RWPE2 (cell line): Measurements from ENCODE around the gene MTR.

Source experiments
- ATAC-seq: fragments of 200-7000 bp; cut with Tn5 transposase; 3 replicates; pipeline ENCODE4 v1.9.1; 2021; ENCODE audit warnings: low read depth
- DNase-seq: peaks from one replicate; pipeline ENCODE4 v3.0.0-alpha.2; 2020; ENCODE audit warnings: low spot score
- H3K27ac ChIP-seq: fragments of 450-650 bp; 2 replicates; pipeline ENCODE4 v1.5.1; 2017; ENCODE audit warnings: mild to moderate bottlenecking; ENCODE audit not compliant: poor library complexity, severe bottlenecking
- H3K27me3 ChIP-seq: fragments of 250-450 bp; sonication (Bioruptor Pico); 2 replicates; pipeline ENCODE4 v1.5.1; 2021; ENCODE audit warnings: mild to moderate bottlenecking, moderate library complexity; ENCODE audit not compliant: insufficient read depth, poor library complexity, severe bottlenecking
- H3K36me3 ChIP-seq: fragments of 250-450 bp; sonication (Bioruptor Pico); 2 replicates; pipeline ENCODE4 v1.5.1; 2020; ENCODE audit warnings: low read depth, mild to moderate bottlenecking, moderate library complexity
- H3K4me1 ChIP-seq: fragments of 250-450 bp; sonication (Bioruptor Pico); 2 replicates; pipeline ENCODE4 v1.5.1; 2021; ENCODE audit warnings: mild to moderate bottlenecking, moderate library complexity; ENCODE audit not compliant: insufficient read depth, poor library complexity, severe bottlenecking
- H3K4me3 ChIP-seq: fragments of 250-450 bp; sonication (Bioruptor Pico); 2 replicates; pipeline ENCODE4 v1.5.1; 2021; ENCODE audit warnings: mild to moderate bottlenecking, moderate library complexity; ENCODE audit not compliant: severe bottlenecking
- H3K9me3 ChIP-seq: fragments of 250-450 bp; sonication (Bioruptor Pico); 2 replicates; pipeline ENCODE4 v1.5.1; 2021; ENCODE audit warnings: mild to moderate bottlenecking, moderate library complexity; ENCODE audit not compliant: severe bottlenecking
- CTCF ChIP-seq: fragments of 450-650 bp; IDR thresholded peaks from one replicate; pipeline ENCODE4 v1.5.1; 2017; ENCODE audit warnings: mild to moderate bottlenecking, moderate library complexity; ENCODE audit not compliant: poor library complexity, severe bottlenecking

Gene MTR

GRCh38 chr1:236830560-236830959 lies 35.5 kb downstream of the MTR start:
- ATAC-seq, result no peak
- no peaks in the 10 kb centered on the region for H3K27me3 ChIP-seq
- DNase-seq, result no peak

GRCh38 chr1:236833575-236833974 lies 38.5 kb downstream of the MTR start:
- no peak for TF ChIP-seq CTCF
- Histone ChIP-seq H3K27me3 (no peaks in the 10 kb centered on the region), H3K4me1 (no peaks in the 10 kb centered on the region), H3K9me3 (no peaks in the 10 kb centered on the region), H3K4me3 (no peak overlapping the region), H3K36me3 (peaks cover 75% of the 10 kb centered on the region), H3K27ac (no peak overlapping the region)
- DNase-seq (no peak), ATAC-seq (no peak)

More at GRCh38 chr1:236830560-236830959, 35.5 kb downstream of the MTR start:
- Histone ChIP-seq H3K36me3 (peaks cover 69% of the 10 kb centered on the region), H3K4me1 (no peaks in the 10 kb centered on the region), H3K4me3 (no peak overlapping the region), H3K27ac (no peak overlapping the region), H3K9me3 (no peaks in the 10 kb centered on the region)
- TF ChIP-seq CTCF, result no peak

GRCh38 chr1:236834876-236835275 lies 39.8 kb downstream of the MTR start:
- peaks cover 75% of the 10 kb centered on the region for H3K36me3 ChIP-seq

GRCh38 chr1:236835491-236835890 lies 40.4 kb downstream of the MTR start:
- no peak for TF ChIP-seq CTCF
- H3K36me3 ChIP-seq, result peaks cover 72% of the 10 kb centered on the region
- no peak overlapping the region for H3K27ac ChIP-seq
- no peak for ATAC-seq
- DNase-seq, result no peak
- H3K4me1 ChIP-seq, result no peaks in the 10 kb centered on the region
- H3K27me3 ChIP-seq, result no peaks in the 10 kb centered on the region
- H3K4me3 ChIP-seq, result no peak overlapping the region
- no peaks in the 10 kb centered on the region for H3K9me3 ChIP-seq

More at GRCh38 chr1:236834876-236835275, 39.8 kb downstream of the MTR start:
- no peaks in the 10 kb centered on the region for H3K27me3 ChIP-seq
- no peak overlapping the region for H3K4me3 ChIP-seq
- no peak for ATAC-seq
- H3K9me3 ChIP-seq, result no peaks in the 10 kb centered on the region
- H3K4me1 ChIP-seq, result no peaks in the 10 kb centered on the region
- TF ChIP-seq CTCF, result no peak
- no peak overlapping the region for H3K27ac ChIP-seq
- no peak for DNase-seq

- no peaks in the 10 kb centered on the region for H3K27me3 ChIP-seq
- H3K36me3 ChIP-seq, result peaks cover 67% of the 10 kb centered on the region
- no peak overlapping the region for H3K27ac ChIP-seq
- H3K9me3 ChIP-seq, result no peaks in the 10 kb centered on the region
- H3K4me3 ChIP-seq, result no peak overlapping the region
- no peak for DNase-seq
- no peaks in the 10 kb centered on the region for H3K4me1 ChIP-seq
- no peak for TF ChIP-seq CTCF
- no peak for ATAC-seq
Observed at GRCh38 chr1:236836157-236836556, 41.1 kb downstream of the MTR start.
